ENCODE measurements around the gene ASTN1. TPM values are rescaled to one million over a fixed set of nuclear protein-coding genes. Genes with fewer than 3 reads are reported as not detected.

ASTN1 gene
- total RNA-seq, 4 donors from 2014 or later, result 0.13 to 3.7 (median 0.84) TPM

DNA sequence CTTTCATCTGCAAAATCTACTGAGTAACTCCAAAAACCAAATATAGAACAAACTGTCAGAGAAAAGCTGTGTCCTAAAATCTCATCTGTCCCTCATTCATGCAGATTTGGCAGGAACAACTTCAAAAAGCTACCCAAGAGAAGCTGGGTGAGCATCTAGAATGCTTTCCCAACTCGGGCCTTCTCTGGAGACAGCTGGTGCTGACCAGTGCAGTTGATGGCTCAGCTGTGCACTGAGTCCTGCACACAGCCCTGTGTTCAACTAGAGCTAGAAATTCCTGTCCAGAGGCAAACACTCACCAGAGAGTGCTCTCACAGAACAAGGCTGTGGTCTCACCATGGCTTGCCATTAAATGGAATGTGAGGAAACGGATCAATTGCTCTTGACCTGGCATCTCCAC, 202.8 kb downstream of the ASTN1 start:
- ATAC-seq (ENCODE audit: low FRiP score) (no peak), DNase-seq (ENCODE audit: low spot score) (no peak)
- TF ChIP-seq CTCF (IDR thresholded peaks at IDR 0.05), result no peak

GRCh38 chr1:176959191-176959820, 205.2 kb downstream of the ASTN1 start:
- ATAC-seq (ENCODE audit: low FRiP score), result no peak
- no peak for TF ChIP-seq CTCF (IDR thresholded peaks at IDR 0.05)
- no peak for DNase-seq (ENCODE audit: low spot score)

DNA sequence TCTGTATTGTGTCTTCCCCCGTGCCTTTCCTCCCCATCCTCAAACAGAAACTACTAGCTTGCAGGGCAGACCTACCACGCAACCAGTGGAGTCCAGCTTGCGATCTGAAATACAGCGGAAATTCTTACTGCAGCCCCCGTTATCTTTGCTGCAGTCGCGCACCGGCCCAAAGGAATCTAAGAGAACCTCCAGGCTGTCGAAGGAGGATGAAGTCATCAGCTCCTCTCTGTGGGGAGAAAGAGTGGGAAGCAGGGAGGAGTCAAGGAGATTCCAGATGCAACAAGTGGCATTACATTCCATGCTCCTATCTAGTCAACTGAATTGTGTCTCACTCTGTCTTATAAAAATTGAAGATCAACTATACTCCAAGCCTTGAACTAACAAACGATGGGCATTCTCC, 206.9 kb downstream of the ASTN1 start:
- TF ChIP-seq CTCF (IDR thresholded peaks at IDR 0.05), result no peak
- DNase-seq (ENCODE audit: low spot score) (no peak), ATAC-seq (ENCODE audit: low FRiP score) (no peak)

- TF ChIP-seq CTCF (IDR thresholded peaks at IDR 0.05), result no peak
- no peak for ATAC-seq (ENCODE audit: low FRiP score)
Observed at GRCh38 chr1:176954242-176954641, 210.3 kb downstream of the ASTN1 start.

DNA sequence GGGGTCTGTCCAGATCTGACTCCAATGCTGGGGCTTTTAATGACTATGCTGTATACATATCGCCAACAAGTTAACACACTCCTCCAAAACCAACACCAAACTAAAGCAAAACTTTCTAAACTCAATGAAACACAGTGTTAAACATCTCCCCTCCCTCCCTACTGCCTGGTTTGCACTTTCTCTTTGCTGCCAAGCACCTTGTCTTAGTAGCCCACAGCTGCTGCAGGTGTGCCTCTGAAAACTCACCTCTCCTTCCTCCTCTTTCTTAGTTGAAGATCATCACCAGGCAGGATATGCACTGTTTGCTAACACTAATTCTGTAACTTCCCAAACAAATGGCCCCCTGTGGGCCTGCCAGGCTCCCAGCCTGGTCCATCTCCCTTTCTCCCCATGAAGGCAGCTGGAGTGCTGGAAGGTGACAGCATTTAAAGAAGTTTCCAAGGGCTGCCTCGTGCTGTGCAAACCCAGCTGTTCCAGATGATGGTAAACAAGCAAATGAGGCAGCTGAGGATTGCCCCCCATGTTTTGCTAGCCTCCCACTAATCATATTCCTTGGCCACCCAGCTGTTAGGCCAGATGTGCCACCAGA, 213.7 kb downstream of the ASTN1 start:
- no peak for DNase-seq (ENCODE audit: low spot score)
- no peak for ATAC-seq (ENCODE audit: low FRiP score)
- TF ChIP-seq CTCF (IDR thresholded peaks at IDR 0.05), result no peak

More at GRCh38 chr1:176954242-176954641, 210.3 kb downstream of the ASTN1 start:
- DNase-seq (ENCODE audit: low spot score), result no peak

- ATAC-seq (ENCODE audit: low FRiP score) (no peak), DNase-seq (ENCODE audit: low spot score) (no peak)
- peak in 1 of 3 donors; percentile 27 for TF ChIP-seq CTCF (IDR thresholded peaks at IDR 0.05)
Observed at GRCh38 chr1:176949033-176949662, 215.4 kb downstream of the ASTN1 start.

GRCh38 chr1:176944606-176945005, 219.9 kb downstream of the ASTN1 start:
- no peak for DNase-seq (ENCODE audit: low spot score)
- no peak for TF ChIP-seq CTCF (IDR thresholded peaks at IDR 0.05)
- no peak for ATAC-seq (ENCODE audit: low FRiP score)
